ENCODE results near the gene SEC22C. TPM values are rescaled to one million over a fixed set of nuclear protein-coding genes. Genes with fewer than 3 reads are reported as not detected.

The SEC22C gene
- total and polyA plus RNA-seq, 2 experiments from 2014 or later = 21.9 to 48.3 TPM

DNA sequence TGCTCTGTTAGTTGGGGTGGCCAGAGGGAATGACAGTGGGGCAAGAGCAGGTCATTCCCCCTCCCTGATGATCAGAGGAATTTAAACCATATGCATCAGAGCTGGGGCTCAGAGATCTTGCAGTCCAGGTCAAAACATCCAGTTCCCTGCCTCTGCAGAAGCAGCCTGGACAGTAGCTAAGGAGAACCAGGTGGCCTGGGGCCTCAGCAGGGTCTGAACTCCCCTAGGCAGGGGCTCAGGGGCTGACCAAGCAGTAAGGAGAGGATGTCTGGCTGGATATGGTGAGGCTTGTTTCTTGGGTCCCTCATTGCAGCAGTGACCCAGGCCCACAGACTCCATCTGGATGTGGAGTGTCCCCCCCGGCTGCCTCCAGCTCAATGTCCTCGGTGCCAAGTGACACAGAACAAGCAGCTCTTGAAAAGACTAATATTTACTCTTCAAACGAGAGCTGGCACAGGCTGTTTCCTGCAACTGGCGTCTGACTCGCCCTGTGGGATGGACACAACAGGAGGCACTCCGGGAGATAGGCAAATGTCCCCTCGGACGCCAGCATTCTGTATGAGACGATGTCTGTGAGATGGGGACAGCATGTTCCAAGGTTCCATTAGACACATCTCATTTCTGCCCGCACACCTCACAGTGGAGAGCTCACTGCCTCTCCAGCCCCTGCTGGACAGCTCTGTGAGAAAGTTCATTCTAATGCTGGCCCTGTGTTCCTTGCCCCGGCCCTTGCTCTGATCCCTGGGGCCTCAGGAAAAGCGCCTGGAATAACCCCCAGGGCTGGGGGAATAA, 37.1 kb downstream of the SEC22C start (continued):
- TF ChIP-seq EZH2 (IDR thresholded peaks at IDR 0.05; ENCODE audit: low read depth, unreplicated experiment) (no peak), ZNF331 (CRISPR knock-in tag; IDR thresholded peaks at IDR 0.05; ENCODE audit: low read depth) (no peak), CREB1 (CRISPR knock-in tag; IDR thresholded peaks at IDR 0.05; ENCODE audit: low read depth) (no peak), POLR2AphosphoS5 (IDR thresholded peaks at IDR 0.05; ENCODE audit: low read depth) (no peak)
- TF ChIP-seq, protein P1, sequence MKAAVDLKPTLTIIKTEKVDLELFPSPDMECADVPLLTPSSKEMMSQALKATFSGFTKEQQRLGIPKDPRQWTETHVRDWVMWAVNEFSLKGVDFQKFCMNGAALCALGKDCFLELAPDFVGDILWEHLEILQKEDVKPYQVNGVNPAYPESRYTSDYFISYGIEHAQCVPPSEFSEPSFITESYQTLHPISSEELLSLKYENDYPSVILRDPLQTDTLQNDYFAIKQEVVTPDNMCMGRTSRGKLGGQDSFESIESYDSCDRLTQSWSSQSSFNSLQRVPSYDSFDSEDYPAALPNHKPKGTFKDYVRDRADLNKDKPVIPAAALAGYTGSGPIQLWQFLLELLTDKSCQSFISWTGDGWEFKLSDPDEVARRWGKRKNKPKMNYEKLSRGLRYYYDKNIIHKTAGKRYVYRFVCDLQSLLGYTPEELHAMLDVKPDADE (IDR thresholded peaks at IDR 0.05) = no peak
- TF ChIP-seq, protein P2, sequence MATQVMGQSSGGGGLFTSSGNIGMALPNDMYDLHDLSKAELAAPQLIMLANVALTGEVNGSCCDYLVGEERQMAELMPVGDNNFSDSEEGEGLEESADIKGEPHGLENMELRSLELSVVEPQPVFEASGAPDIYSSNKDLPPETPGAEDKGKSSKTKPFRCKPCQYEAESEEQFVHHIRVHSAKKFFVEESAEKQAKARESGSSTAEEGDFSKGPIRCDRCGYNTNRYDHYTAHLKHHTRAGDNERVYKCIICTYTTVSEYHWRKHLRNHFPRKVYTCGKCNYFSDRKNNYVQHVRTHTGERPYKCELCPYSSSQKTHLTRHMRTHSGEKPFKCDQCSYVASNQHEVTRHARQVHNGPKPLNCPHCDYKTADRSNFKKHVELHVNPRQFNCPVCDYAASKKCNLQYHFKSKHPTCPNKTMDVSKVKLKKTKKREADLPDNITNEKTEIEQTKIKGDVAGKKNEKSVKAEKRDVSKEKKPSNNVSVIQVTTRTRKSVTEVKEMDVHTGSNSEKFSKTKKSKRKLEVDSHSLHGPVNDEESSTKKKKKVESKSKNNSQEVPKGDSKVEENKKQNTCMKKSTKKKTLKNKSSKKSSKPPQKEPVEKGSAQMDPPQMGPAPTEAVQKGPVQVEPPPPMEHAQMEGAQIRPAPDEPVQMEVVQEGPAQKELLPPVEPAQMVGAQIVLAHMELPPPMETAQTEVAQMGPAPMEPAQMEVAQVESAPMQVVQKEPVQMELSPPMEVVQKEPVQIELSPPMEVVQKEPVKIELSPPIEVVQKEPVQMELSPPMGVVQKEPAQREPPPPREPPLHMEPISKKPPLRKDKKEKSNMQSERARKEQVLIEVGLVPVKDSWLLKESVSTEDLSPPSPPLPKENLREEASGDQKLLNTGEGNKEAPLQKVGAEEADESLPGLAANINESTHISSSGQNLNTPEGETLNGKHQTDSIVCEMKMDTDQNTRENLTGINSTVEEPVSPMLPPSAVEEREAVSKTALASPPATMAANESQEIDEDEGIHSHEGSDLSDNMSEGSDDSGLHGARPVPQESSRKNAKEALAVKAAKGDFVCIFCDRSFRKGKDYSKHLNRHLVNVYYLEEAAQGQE (IDR thresholded peaks at IDR 0.05; ENCODE audit: unreplicated experiment) = no peak

DNA sequence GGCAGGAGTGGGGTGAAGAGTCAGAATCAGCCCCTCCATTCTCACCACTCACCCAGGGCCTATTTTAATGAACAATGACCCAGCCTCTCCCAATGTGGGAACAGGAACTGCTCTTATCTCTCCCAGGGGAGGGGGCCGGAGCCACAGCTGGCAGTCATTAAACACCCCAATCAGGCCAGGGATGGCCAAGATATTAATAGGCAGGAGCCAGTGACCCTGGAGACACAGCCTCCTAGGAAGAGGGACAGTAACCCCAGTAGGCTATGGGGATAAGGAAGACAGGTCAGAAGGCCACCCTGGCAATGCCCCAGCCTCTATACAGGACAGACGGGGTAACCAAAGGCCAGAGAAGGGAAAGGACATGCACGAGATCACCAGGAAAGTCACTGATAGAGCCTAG, 40.7 kb downstream of the SEC22C start:
- no peaks in the 10 kb centered on the region for H3K36me3 ChIP-seq (ENCODE audit: insufficient read depth)
- H4K20me1 ChIP-seq (replicated peaks; ENCODE audit: insufficient read depth) = no peaks in the 10 kb centered on the region
- H2AFZ ChIP-seq = no peak overlapping the region
- peaks cover 10% of the 10 kb centered on the region; the same call in 2 of the 3 replicates for H3K4me1 Mint-ChIP-seq
- peaks cover 9% of the 10 kb centered on the region for H3K27me3 Mint-ChIP-seq (ENCODE audit: insufficient read depth, low read depth, poor library complexity)
- ATAC-seq = no peak
- no peak overlapping the region for H3K27ac ChIP-seq (ENCODE audit: low read depth)
- no peaks in the 10 kb centered on the region; the same call in 2 of the 3 replicates for H3K9me3 Mint-ChIP-seq
- no peaks in the 10 kb centered on the region; the same call in 2 of the 3 replicates for H3K36me3 Mint-ChIP-seq (ENCODE audit: low read depth)
- H3K27ac Mint-ChIP-seq = no peak overlapping the region
- no peaks in the 10 kb centered on the region for H3K79me2 ChIP-seq (replicated peaks; ENCODE audit: insufficient read depth)
- H3K4me2 ChIP-seq = no peak overlapping the region
- H3K4me3 Mint-ChIP-seq = no peak overlapping the region
- no peak overlapping the region for H3K4me3 ChIP-seq
- no peaks in the 10 kb centered on the region for H3F3A ChIP-seq (replicated peaks; ENCODE audit: low read depth)
- no peak for DNase-seq (ENCODE audit: low spot score)
- no peaks in the 10 kb centered on the region for H3K4me1 ChIP-seq (ENCODE audit: insufficient read depth)
- H3K9me2 ChIP-seq (ENCODE audit: insufficient read depth) = no peaks in the 10 kb centered on the region
- H3K27me3 ChIP-seq (ENCODE audit: insufficient read depth) = no peaks in the 10 kb centered on the region
- TF ChIP-seq JUNB (IDR thresholded peaks at IDR 0.05; ENCODE audit: unreplicated experiment) (no peak), STAT1 (IDR thresholded peaks at IDR 0.05; ENCODE audit: unreplicated experiment) (no peak), EZH2phosphoT487 (IDR thresholded peaks at IDR 0.05; ENCODE audit: unreplicated experiment) (no peak)
- TF ChIP-seq, protein P3, sequence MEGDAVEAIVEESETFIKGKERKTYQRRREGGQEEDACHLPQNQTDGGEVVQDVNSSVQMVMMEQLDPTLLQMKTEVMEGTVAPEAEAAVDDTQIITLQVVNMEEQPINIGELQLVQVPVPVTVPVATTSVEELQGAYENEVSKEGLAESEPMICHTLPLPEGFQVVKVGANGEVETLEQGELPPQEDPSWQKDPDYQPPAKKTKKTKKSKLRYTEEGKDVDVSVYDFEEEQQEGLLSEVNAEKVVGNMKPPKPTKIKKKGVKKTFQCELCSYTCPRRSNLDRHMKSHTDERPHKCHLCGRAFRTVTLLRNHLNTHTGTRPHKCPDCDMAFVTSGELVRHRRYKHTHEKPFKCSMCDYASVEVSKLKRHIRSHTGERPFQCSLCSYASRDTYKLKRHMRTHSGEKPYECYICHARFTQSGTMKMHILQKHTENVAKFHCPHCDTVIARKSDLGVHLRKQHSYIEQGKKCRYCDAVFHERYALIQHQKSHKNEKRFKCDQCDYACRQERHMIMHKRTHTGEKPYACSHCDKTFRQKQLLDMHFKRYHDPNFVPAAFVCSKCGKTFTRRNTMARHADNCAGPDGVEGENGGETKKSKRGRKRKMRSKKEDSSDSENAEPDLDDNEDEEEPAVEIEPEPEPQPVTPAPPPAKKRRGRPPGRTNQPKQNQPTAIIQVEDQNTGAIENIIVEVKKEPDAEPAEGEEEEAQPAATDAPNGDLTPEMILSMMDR (conservative IDR thresholded peaks at IDR 0.05; ENCODE audit: low read depth in 2 of 2) = no peak
- TF ChIP-seq, protein P2 (IDR thresholded peaks at IDR 0.05; ENCODE audit: unreplicated experiment) = no peak

Data from GM23338 (cell line).